CD4-positive, alpha-beta T cell treated with Interleukin-6 at 100 ng/mL for 8 hours (primary cell): Measurements from ENCODE around the gene ATP11C.

Source experiments
- DNase-seq: peaks from one replicate; pipeline ENCODE4 v3.0.0-alpha.2; 2020; ENCODE audit warnings: mixed read lengths, low spot score

The ATP11C gene

GRCh38 chrX:139802048-139802447 lies 130.8 kb downstream of the ATP11C start:
- no peak for DNase-seq

- DNase-seq, result no peak
These were observed 131.4 kb downstream of the ATP11C start for GRCh38 chrX:139801397-139801813.

GRCh38 chrX:139798701-139799100 lies 134.2 kb downstream of the ATP11C start:
- DNase-seq, result no peak

GRCh38 chrX:139795196-139795595 lies 137.7 kb downstream of the ATP11C start:
- DNase-seq, result no peak

DNA sequence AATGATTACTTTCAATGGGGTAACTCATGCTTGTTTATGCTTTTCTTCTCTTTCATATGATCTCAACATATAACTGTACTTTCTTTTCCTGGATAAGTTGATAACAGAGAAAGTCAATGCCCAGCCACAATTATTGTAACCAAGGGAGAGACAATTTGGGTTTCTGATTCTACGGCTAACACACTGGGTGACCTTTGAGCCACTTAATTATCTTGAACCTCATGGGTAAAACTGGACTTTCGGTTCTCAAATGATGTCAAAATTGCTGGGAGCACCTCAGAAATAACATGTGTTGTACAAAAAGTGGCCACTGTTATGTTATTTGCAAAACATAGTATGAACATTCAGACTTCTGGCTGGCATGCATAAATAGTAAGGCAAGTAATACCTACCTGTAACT lies 145.3 kb downstream of the ATP11C start:
- no peak for DNase-seq

GRCh38 chrX:139784807-139785206 lies 148.0 kb downstream of the ATP11C start:
- no peak for DNase-seq

DNA sequence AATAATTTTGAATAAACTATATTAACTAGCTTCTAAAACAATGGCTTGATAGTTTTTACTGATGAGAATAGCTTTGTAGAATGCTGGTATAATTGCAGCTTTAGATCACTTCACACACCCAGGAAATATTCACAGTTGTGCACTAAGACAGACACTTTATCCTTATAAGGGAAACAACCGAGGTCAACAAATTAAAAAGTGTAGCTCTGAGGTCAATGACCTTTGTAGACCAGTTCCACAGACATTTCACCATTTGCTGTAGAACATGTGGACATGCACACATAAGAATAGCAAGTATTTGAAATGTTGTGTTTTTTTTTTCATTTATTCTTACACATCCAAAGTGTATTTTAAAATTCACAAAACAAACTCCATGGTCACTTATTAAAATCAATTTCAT lies 148.9 kb downstream of the ATP11C start:
- no peak for DNase-seq

DNA sequence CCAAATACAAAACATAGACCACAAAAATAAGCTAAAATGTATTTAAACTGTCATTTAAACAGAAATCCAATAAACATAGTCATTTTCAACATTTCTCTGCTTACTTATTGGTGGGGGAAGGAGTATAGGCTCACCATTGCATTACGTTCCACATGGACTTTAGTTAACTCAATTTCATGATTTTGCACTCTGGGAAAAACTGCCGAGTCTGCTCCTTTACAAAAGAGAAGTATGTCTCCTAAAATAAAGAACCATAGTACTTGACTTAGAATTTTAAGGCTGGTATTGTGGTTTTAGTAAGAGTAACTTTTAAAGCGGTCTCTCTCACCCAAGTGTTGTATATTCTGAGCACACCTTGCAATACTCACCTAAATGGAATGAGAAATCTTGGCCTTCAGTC lies 149.8 kb downstream of the ATP11C start:
- DNase-seq, result no peak

DNA sequence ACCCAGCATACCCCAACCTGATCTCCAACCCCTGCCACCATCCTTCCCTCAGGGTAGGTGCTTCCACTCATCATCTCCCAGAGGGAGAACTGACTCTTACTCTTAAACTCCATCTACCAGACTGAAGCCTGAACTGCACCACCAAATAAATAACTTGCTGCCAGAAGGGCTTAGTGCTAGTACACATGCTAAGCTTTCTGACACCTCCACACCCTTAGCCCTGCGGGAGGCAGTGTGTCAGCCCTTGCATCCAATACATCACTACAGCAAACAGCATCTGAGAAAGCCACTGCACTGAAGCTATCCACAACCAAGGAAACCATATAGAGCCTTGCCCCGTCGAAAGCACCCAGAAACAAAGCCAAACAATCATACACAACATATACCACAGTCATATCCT lies 156.3 kb downstream of the ATP11C start:
- DNase-seq, result no peak

GRCh38 chrX:139770366-139770765 lies 162.5 kb downstream of the ATP11C start:
- DNase-seq, result no peak

DNA sequence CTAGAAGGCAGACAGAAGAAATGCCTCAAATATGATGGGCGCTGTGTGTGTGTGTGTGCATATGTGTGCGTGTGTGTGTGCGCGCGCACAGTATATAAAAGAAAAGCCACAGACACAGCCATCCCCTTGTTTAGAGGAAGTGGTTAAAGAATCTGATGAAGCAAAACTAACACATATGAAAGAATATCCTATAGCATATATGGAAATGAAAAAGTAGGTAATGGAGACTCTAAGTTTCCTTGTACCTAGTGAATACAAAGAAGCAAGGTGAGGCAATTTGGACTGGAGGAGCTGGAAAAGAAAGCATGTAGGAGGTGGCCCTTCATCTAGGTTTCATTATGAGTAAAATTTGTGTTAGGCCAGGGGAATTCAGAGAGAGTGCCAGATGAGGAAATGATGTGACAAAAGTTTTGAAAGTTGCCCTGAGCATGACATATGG lies 166.3 kb downstream of the ATP11C start:
- peak; percentile 12 for DNase-seq

GRCh38 chrX:139762400-139763183 lies 170.3 kb downstream of the ATP11C start:
- no peak for DNase-seq

GRCh38 chrX:139759637-139760036 lies 173.2 kb downstream of the ATP11C start:
- no peak for DNase-seq

- no peak for DNase-seq
These were observed 174.0 kb downstream of the ATP11C start for GRCh38 chrX:139758809-139759208.

DNA sequence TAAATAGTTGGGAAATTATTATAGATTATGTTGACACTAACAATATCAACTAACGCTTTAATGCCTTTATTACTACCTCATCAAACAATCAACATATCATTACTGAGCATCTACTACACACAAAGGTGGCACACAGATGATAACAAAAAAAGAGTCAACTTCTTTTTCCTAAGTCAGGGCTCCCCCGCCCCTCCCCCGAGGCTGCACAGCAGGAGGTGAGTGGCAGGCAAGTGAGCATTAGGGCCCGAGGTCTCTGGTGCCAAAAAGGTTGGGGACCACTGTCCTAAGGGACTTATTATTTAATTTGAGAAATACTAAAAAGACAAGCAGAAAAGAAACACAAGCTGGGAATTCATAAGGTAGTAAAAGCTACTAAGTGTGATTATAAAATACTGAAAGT lies 174.6 kb downstream of the ATP11C start:
- DNase-seq, result no peak

DNA sequence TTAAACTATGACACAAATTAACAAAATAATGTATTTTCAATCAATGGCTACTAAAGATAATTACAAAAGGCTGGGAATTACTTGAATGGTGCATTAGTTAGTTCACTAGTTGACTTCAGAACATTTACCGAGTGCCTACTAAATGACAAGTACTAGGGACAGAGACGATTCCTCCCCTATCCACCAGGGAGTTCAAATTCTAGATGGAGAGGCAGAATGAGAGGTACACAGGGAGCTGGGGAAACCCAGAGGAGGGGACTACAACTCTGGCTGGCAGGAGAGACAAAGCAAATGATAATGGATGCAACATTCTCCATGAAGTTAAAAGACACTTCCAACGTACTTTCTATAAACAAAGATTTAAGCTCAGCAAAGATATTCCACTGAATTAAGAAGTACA lies 181.8 kb downstream of the ATP11C start:
- no peak for DNase-seq

DNA sequence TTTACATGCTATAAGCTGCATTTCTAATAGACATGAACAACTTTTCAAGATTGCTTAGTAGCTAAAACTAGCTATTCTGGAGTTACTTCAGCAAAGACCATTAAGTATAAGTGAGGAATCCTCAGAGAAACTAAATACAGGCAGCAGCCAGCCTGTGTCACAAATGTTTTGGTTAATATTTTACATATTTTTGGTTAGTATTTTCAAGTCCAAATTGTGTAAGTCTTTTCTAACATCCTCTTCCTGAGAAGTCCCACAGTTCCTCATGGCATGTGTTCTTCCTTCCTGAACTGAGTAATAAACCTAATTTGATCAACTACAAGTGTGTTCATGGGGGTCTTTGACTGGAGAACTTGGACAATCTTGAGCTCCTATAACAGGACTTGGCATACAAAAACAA lies 182.5 kb downstream of the ATP11C start:
- no peak for DNase-seq

- DNase-seq, result no peak
These were observed 193.7 kb downstream of the ATP11C start for GRCh38 chrX:139739138-139739537.

DNA sequence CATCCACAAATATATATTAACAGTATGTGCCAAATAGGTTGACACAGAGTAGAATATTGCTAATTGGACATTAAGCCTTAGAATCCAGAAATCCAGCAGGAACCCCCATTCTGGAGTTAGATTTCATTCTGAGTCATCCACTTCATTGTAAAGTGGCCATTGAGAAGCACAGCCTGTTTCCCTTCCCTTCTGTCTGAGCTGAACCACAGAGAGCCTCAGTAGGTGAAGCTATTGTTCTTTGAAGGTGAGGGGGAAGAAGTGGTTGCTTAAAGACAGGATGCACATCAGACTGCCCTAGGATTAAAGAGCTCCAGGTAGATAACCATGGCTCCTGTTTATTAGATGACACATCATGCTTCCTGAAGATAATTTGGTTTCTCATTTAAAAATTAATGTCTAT lies 194.3 kb downstream of the ATP11C start:
- DNase-seq, result no peak

- no peak for DNase-seq
These were observed 196.7 kb downstream of the ATP11C start for GRCh38 chrX:139736151-139736550.

GRCh38 chrX:139734996-139735395 lies 197.9 kb downstream of the ATP11C start:
- no peak for DNase-seq

DNA sequence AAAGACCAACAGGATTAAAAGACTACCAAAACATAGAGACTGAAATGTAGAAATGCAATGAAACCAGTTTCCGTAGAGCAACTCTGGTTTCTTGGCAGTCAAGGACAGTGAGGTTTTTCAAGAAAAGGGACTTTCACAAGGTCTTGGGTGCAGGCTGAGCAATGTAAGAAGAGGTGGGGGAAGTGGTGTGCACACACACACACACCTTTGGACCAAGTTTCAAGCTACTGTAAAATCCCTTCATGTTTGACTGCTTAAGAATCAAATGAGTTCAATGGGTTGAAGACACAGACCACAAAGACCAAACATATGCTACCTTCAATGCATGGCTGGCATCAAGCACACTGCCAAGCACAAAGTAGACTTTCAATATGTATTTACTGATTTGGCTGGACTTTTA lies 207.1 kb downstream of the ATP11C start:
- DNase-seq, result no peak

DNA sequence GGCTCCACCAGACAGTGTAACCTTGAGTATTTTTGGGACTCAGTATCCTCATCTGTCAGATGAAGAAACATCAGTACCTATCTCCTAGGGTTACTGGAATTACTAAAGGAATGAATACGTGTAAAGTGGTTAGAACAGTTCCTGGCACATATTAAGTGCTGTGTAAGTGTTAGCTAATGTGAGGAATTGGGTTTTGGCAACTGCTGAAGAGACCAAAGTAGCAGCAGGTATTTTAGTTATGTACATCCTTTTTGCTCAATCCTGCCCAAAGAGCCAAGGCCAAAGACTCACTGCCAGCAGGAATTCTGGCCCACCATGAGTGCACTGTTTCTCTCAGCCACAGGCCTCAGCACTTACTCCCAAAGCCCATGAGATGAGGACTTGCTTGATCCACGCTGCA lies 208.2 kb downstream of the ATP11C start:
- no peak for DNase-seq

DNA sequence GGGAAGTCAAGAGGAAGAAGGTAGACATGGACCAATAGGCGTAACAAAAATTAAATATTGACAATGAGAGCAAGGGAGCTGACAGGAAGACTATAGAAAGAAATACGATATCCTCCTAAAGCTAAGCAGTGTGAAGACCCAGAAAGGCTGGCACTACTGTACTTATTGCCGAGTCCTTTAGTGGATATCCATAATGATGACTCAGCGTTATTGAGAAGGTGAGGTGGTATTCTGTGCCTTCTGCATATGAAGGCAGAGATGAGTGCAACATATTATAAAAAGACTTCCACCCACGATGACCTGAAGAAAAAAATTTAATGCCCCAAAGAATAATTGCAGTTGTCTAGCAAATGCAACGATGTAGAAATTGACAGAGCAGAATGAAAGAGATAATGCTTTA lies 211.9 kb downstream of the ATP11C start:
- no peak for DNase-seq
